ENCODE measurements around the gene ADCY9. TPM values are rescaled to one million over a fixed set of nuclear protein-coding genes. Genes with fewer than 3 reads are reported as not detected.

ADCY9 gene
- total RNA-seq, 2 experiments from 2014 or later, result 7.1 to 7.4 TPM

GRCh38 chr16:4051591-4051990, 64.7 kb downstream of the ADCY9 start:
- Mint-ChIP-seq H3K4me1 (ENCODE audit: low read depth) (no peaks in the 10 kb centered on the region), H3K9me3 (no peaks in the 10 kb centered on the region), H3K27ac (no peak overlapping the region), H3K4me3 (no peak overlapping the region), H3K27me3 (no peaks in the 10 kb centered on the region), H3K36me3 (ENCODE audit: low read depth) (no peaks in the 10 kb centered on the region)
- TF ChIP-seq CTCF (IDR thresholded peaks at IDR 0.05), result no peak
- no peak overlapping the region for H3K4me3 ChIP-seq (ENCODE audit: low read length)
- H3K27me3 ChIP-seq (ENCODE audit: control insufficient read depth in 1 of 2, insufficient read depth in 2 of 2, low read length in 2 of 2), result no peaks in the 10 kb centered on the region
- peaks cover 3% of the 10 kb centered on the region for H3K4me1 ChIP-seq (ENCODE audit: insufficient read depth, low read length)
- ATAC-seq (ENCODE audit: poor library complexity), result no peak
- no peak for DNase-seq
- H3K9me3 ChIP-seq (ENCODE audit: control insufficient read depth in 1 of 2, insufficient read depth in 1 of 2, low read length in 2 of 2), result no peaks in the 10 kb centered on the region
- CTCF ChIA-PET, result no interaction called here
- intact Hi-C loops (cut with DNase I, micrococcal nuclease), result no loop called here
- H3K36me3 ChIP-seq (ENCODE audit: insufficient read depth, low read length), result no peaks in the 10 kb centered on the region
- no peak overlapping the region for H3K27ac ChIP-seq (ENCODE audit: low read depth in 1 of 2, low read length in 2 of 2)
- POLR2A ChIA-PET, result no interaction called here

GRCh38 chr16:4049031-4049430, 67.2 kb downstream of the ADCY9 start:
- CTCF ChIA-PET, result no interaction called here
- H3K27ac ChIP-seq (ENCODE audit: low read depth in 1 of 2, low read length in 2 of 2), result no peak overlapping the region
- ATAC-seq (ENCODE audit: poor library complexity), result no peak
- no peak overlapping the region for H3K4me3 Mint-ChIP-seq
- peaks cover 4% of the 10 kb centered on the region for H3K27me3 Mint-ChIP-seq
- intact Hi-C loops (cut with DNase I, micrococcal nuclease), result no loop called here
- H3K9me3 Mint-ChIP-seq, result no peaks in the 10 kb centered on the region
- no peak for DNase-seq
- no peaks in the 10 kb centered on the region for H3K27me3 ChIP-seq (ENCODE audit: control insufficient read depth in 1 of 2, insufficient read depth in 2 of 2, low read length in 2 of 2)
- H3K4me3 ChIP-seq (ENCODE audit: low read length), result no peak overlapping the region
- POLR2A ChIA-PET, result no interaction called here
- H3K4me1 Mint-ChIP-seq (ENCODE audit: low read depth), result peaks cover 7% of the 10 kb centered on the region
- H3K4me1 ChIP-seq (ENCODE audit: insufficient read depth, low read length), result peaks cover 3% of the 10 kb centered on the region
- H3K36me3 ChIP-seq (ENCODE audit: insufficient read depth, low read length), result no peaks in the 10 kb centered on the region
- H3K9me3 ChIP-seq (ENCODE audit: control insufficient read depth in 1 of 2, insufficient read depth in 1 of 2, low read length in 2 of 2), result no peaks in the 10 kb centered on the region
- H3K36me3 Mint-ChIP-seq (ENCODE audit: low read depth), result no peaks in the 10 kb centered on the region
- no peak for TF ChIP-seq CTCF (IDR thresholded peaks at IDR 0.05)
- H3K27ac Mint-ChIP-seq, result no peak overlapping the region

GRCh38 chr16:4048481-4048880, 67.8 kb downstream of the ADCY9 start:
- no peak overlapping the region for H3K27ac ChIP-seq (ENCODE audit: low read depth in 1 of 2, low read length in 2 of 2)
- H3K4me1 ChIP-seq (ENCODE audit: insufficient read depth, low read length), result peaks cover 3% of the 10 kb centered on the region
- H3K27me3 Mint-ChIP-seq, result peaks cover 4% of the 10 kb centered on the region
- intact Hi-C loops (cut with DNase I, micrococcal nuclease), result no loop called here
- DNase-seq (no peak), ATAC-seq (ENCODE audit: poor library complexity) (no peak)
- no peak overlapping the region for H3K27ac Mint-ChIP-seq
- H3K4me1 Mint-ChIP-seq (ENCODE audit: low read depth), result peaks cover 7% of the 10 kb centered on the region
- no peaks in the 10 kb centered on the region for H3K9me3 ChIP-seq (ENCODE audit: control insufficient read depth in 1 of 2, insufficient read depth in 1 of 2, low read length in 2 of 2)
- H3K9me3 Mint-ChIP-seq, result no peaks in the 10 kb centered on the region
- POLR2A ChIA-PET, result interaction anchor here (0.6 kb wide), 1 partner anchor 12 kb away, joined by 3 read pairs; no protein-coding TSS in a partner anchor
- no peaks in the 10 kb centered on the region for H3K36me3 ChIP-seq (ENCODE audit: insufficient read depth, low read length)
- CTCF ChIA-PET, result no interaction called here
- no peak overlapping the region for H3K4me3 Mint-ChIP-seq
- no peak overlapping the region for H3K4me3 ChIP-seq (ENCODE audit: low read length)
- no peak for TF ChIP-seq CTCF (IDR thresholded peaks at IDR 0.05)
- H3K27me3 ChIP-seq (ENCODE audit: control insufficient read depth in 1 of 2, insufficient read depth in 2 of 2, low read length in 2 of 2), result no peaks in the 10 kb centered on the region
- H3K36me3 Mint-ChIP-seq (ENCODE audit: low read depth), result no peaks in the 10 kb centered on the region
